B cell (primary cell): ENCODE data around the gene SLC25A43.

Source experiments
- EZH2 ChIP-seq: IDR thresholded peaks from 2 replicates; pipeline ENCODE4 v1.6.1; 2012; ENCODE audit warnings: borderline replicate concordance, low read depth, mild to moderate bottlenecking, moderate library complexity, low read length; ENCODE audit not compliant: insufficient read depth, poor library complexity, severe bottlenecking
- TF ChIP-seq, protein P1 (sequence below): fragments of 200-600 bp; IDR thresholded peaks from one replicate; pipeline ENCODE4 v1.8.0; 2022; ENCODE audit warnings: antibody characterized with exemption, mild to moderate bottlenecking

DNA sequence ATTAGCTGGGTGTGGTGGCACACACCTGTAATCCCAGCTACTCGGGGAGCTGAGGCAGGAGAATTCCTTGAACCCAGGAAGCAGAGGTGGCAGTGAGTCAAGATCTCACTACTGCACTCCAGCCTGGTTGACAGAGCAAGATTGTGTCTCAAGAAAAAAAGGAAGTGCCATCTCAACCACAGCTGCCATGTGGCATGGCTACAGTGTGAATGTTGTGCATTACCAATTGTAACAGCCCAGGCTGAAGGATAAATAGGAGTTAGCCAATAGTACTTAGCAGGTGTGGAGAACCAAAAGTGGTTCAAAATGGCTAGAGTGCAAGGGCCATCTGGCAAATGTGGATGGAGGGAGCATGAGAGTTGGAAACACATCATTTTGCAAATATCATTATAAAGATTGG lies 98.0 kb downstream of the SLC25A43 start:
- TF ChIP-seq, protein P1, sequence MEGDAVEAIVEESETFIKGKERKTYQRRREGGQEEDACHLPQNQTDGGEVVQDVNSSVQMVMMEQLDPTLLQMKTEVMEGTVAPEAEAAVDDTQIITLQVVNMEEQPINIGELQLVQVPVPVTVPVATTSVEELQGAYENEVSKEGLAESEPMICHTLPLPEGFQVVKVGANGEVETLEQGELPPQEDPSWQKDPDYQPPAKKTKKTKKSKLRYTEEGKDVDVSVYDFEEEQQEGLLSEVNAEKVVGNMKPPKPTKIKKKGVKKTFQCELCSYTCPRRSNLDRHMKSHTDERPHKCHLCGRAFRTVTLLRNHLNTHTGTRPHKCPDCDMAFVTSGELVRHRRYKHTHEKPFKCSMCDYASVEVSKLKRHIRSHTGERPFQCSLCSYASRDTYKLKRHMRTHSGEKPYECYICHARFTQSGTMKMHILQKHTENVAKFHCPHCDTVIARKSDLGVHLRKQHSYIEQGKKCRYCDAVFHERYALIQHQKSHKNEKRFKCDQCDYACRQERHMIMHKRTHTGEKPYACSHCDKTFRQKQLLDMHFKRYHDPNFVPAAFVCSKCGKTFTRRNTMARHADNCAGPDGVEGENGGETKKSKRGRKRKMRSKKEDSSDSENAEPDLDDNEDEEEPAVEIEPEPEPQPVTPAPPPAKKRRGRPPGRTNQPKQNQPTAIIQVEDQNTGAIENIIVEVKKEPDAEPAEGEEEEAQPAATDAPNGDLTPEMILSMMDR, result no peak
- TF ChIP-seq EZH2, result no peak
